ENCODE results near the gene METRN.

The METRN gene

DNA sequence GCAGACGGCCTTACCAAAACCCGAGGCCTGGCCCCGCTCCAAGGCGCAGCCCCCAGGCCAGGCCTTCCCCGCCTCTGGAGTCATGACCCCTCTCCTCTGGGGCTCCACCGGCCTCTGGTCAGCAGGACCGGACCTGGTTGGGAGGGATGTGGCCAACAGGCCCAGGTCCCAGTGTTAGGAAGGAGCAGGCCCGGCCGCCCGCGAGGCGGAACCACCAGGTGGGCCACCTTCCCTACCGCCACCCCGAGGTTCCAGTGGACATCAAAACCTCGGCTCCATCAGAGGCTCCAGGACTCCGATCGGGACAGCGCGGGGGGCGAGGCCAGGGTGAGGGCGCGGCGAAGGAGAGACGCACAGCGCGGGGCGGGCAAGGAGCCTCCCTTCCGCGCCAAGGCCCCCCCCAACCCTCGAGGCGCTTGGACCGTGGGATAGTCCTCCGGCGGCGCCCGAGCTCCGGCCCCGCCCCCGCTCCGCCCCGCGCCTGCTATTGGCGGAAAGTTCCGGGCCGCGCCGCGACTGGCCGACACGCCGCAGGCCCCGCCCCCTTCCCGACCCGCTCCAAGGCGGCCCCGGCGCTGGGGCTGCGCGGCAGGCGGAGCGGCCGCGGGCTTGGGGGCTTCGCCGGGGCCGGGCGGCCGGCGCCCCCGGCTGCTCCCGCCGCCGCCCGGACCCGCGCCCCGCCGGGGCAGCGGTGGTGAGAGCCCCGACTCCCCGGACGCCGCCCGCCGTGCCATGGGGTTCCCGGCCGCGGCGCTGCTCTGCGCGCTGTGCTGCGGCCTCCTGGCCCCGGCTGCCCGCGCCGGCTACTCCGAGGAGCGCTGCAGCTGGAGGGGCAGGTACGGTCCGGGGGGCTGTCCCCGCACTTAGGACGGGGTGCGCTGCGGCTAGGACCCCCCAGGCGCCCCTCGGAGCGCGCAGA lies at the start of gene METRN:
Gene METRN, plus strand, starts transcription at position 561 of the 919 bp plus-strand sequence. Its CDS starts 172 bp downstream, at position 733.
- H3K4me3 ChIP-seq (ENCODE audit: low read depth, low read length) = peak within 1 kb of the TSS; percentile 45
- TF ChIP-seq, protein P1, sequence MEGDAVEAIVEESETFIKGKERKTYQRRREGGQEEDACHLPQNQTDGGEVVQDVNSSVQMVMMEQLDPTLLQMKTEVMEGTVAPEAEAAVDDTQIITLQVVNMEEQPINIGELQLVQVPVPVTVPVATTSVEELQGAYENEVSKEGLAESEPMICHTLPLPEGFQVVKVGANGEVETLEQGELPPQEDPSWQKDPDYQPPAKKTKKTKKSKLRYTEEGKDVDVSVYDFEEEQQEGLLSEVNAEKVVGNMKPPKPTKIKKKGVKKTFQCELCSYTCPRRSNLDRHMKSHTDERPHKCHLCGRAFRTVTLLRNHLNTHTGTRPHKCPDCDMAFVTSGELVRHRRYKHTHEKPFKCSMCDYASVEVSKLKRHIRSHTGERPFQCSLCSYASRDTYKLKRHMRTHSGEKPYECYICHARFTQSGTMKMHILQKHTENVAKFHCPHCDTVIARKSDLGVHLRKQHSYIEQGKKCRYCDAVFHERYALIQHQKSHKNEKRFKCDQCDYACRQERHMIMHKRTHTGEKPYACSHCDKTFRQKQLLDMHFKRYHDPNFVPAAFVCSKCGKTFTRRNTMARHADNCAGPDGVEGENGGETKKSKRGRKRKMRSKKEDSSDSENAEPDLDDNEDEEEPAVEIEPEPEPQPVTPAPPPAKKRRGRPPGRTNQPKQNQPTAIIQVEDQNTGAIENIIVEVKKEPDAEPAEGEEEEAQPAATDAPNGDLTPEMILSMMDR (IDR thresholded peaks at IDR 0.05; ENCODE audit: borderline replicate concordance, insufficient read depth, low read depth, low read length) = no peak

DNA sequence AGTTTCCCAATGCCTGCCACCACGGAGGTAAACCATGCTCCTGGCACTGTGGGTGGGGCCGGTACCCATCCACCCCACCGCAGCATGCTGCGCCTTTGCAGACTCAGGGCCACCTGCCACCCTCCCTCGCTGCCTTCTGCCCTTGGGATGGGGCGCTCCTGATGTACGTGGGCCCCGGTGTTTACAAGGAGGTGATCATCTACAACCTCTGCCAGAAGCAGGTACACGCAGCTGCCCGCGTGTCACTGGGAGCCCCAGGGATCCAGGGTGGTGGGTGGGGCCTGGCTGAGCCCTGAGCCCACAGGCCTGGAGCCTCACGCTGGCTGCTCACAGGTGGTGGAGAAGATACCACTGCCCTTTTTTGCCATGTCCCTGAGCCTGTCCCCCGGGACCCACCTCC lies 48.3 kb upstream of the METRN start:
- TF ChIP-seq, protein P1 (IDR thresholded peaks at IDR 0.05; ENCODE audit: borderline replicate concordance, insufficient read depth, low read depth, low read length) = no peak
- no peak overlapping the region for H3K4me3 ChIP-seq (ENCODE audit: low read depth, low read length)

DNA sequence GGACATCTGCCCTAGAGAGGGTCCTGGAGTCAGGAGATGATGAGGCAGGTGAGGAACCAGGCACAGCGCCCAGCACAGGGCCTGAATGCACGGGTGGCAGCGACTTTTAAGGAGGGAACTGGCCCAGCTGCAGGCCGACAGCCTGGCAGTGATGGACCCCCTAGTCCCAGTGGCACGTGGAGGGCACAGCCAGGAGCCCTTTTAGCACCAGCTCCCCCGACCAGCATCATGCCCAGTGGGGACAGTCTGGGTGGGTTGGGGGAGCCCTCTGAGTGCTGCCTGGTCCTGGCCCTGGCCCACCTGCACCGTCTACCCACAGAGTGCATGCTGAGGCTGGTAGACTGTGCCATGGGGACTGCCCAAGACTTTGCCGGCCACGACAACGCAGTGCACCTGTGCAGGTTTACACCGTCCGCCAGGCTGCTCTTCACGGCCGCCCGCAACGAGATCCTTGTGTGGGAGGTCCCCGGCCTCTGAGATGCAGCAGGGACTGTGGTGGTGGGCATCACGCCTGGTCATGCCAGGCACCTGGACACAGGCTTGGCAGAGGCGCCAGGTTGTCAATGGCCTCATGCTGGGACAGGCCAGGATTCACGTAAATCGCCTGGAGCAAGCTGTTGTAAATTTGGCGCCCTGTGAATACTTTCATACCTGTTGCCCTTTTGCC lies 47.7 kb upstream of the METRN start:
- TF ChIP-seq, protein P1 (IDR thresholded peaks at IDR 0.05; ENCODE audit: borderline replicate concordance, insufficient read depth, low read depth, low read length) = no peak
- H3K4me3 ChIP-seq (ENCODE audit: low read depth, low read length) = peak overlapping the region; percentile 99

DNA sequence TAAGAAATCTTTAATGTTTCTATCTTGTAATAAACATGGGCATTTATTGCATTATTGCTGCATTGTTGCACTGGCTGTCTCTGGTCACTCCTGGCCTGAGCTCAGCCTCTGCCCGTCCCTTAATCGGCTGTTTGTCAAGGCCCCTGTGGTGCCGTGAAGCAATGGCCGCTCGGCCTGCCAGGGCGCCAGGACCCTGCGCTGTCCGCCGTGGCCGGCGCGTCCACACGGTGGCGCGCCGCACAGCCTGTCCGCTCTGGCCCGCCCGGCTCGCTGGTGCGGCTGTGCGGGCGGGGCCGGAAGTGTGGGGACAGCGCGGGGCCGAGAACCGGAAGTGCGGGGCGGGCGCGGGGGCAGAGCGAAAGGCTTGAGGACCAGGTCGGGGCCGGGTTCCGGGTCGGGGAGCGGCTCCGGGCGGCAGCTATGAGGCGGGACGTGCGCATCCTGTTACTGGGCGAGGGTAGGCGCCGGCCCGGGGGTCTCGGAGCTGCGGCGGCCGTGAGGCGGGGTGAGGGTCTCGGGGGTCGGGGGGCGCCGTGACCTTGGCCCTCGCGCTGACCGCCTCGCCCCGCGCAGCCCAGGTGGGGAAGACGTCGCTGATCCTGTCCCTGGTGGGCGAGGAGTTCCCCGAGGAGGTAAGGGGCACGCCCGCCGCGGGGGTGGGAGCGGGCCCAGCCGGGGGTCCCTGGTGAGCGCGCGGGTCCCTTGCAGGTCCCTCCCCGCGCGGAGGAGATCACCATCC lies 47.0 kb upstream of the METRN start, which contains the start of gene RHOT2:
Gene RHOT2, plus strand, starts transcription at position 353 of the 739 bp plus-strand sequence. Its CDS starts 68 bp downstream, at position 421.
- TF ChIP-seq, protein P1 (IDR thresholded peaks at IDR 0.05; ENCODE audit: borderline replicate concordance, insufficient read depth, low read depth, low read length) = peak; percentile 92
- H3K4me3 ChIP-seq (ENCODE audit: low read depth, low read length) = peak within 1 kb of the TSS; percentile 99

DNA sequence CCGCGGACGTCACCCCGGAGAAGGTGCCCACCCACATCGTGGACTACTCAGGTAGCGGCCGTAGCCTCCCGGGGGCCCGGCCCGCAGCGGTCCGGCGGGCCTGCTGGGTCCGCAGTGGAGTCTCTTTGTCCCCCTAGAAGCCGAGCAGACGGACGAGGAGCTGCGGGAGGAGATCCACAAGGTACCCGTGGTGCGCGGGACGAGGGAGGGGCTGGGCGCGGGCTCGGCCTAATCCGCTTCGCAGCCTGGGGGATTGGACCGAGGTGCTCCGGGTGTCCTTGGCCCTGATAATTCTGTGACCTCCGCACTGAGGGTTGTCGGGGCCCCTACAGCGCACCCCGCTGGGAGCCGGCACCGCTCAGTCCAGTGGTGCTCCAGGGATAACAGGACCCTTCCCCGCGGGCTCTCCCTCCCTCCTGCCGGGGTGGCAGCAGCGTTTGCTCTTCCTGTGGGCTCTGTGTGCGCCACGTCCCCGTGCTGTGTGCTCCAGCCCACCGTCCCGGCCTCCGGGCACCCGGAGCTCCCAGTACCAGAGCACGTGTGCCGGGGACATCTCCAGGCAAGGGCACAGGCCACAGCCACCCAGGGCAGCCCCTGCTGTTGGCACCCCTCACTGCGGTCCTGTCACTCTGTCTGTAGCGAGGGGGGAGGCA lies 46.3 kb upstream of the METRN start:
- TF ChIP-seq, protein P1 (IDR thresholded peaks at IDR 0.05; ENCODE audit: borderline replicate concordance, insufficient read depth, low read depth, low read length) = no peak
- peak overlapping the region; percentile 99 for H3K4me3 ChIP-seq (ENCODE audit: low read depth, low read length)

DNA sequence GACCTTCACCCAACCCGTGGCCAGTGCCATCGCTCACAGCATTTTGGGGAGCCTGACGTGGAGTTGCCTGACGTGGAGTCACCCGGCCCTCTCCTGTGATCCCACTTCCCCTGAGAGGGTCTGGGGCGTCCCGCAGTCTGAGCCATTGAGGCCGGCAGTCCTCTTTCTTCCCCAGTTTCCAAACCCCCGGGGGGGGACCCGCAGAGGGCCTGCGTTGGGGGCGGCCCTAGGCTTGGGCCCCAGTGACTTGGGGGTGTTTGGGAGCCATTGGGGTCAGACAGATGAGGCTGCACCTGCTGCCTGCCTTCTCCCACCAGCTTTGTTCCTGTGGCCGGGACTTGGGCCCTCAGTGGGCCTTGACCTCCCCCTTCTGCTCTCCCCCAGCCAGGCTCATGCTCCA lies 45.3 kb upstream of the METRN start:
- H3K4me3 ChIP-seq (ENCODE audit: low read depth, low read length) = no peak overlapping the region
- TF ChIP-seq, protein P1 (IDR thresholded peaks at IDR 0.05; ENCODE audit: borderline replicate concordance, insufficient read depth, low read depth, low read length) = no peak

All from GM12875 (cell line).